GM23248 (cell line): ENCODE measurements around the gene COL27A1. TPM values are rescaled to one million over a fixed set of nuclear protein-coding genes. Genes with fewer than 3 reads are reported as not detected.

Source experiments
- DNase-seq: peaks from one replicate; pipeline ENCODE4 v3.0.0-alpha.2; 2015
- H2AFZ ChIP-seq: fragments of 200-600 bp; sonication (generic); 2 replicates; pipeline ENCODE4 v1.6.1; 2016; ENCODE audit warnings: antibody characterized with exemption
- H3F3A ChIP-seq: fragments of 200-600 bp; sonication (generic); 2 replicates; pipeline ENCODE4 v1.6.1; 2016; ENCODE audit warnings: mild to moderate bottlenecking, antibody characterized with exemption, mixed run types; ENCODE audit not compliant: insufficient read depth
- H3K27ac ChIP-seq: fragments of 200-600 bp; sonication (generic); 2 replicates; pipeline ENCODE4 v1.5.1; 2016; ENCODE audit warnings: mild to moderate bottlenecking
- H3K27me3 ChIP-seq: fragments of 200-600 bp; sonication (generic); replicated peaks from 2 replicates; pipeline ENCODE4 v1.6.1; 2016; ENCODE audit warnings: mild to moderate bottlenecking; ENCODE audit not compliant: insufficient read depth
- H3K36me3 ChIP-seq: fragments of 200-600 bp; sonication (generic); 2 replicates; pipeline ENCODE4 v1.6.1; 2016; ENCODE audit warnings: low read depth, mild to moderate bottlenecking
- H3K4me1 ChIP-seq: fragments of 200-600 bp; sonication (generic); 2 replicates; pipeline ENCODE4 v1.6.1; 2016; ENCODE audit warnings: mild to moderate bottlenecking; ENCODE audit not compliant: insufficient read depth
- H3K4me2 ChIP-seq: fragments of 200-600 bp; sonication (generic); one replicate; pipeline ENCODE4 v1.6.1; 2016; ENCODE audit warnings: mild to moderate bottlenecking; ENCODE audit not compliant: unreplicated experiment
- H3K4me3 ChIP-seq: fragments of 200-600 bp; sonication (generic); 2 replicates; pipeline ENCODE4 v1.5.1; 2016; ENCODE audit warnings: mild to moderate bottlenecking
- H3K79me2 ChIP-seq: fragments of 200-600 bp; sonication (generic); 2 replicates; pipeline ENCODE4 v1.6.1; 2016; ENCODE audit warnings: mild to moderate bottlenecking; ENCODE audit not compliant: insufficient read depth
- H3K9ac ChIP-seq: fragments of 200-600 bp; sonication (generic); 2 replicates; pipeline ENCODE4 v1.6.1; 2016; ENCODE audit warnings: mild to moderate bottlenecking
- H3K9me2 ChIP-seq: fragments of 200-600 bp; sonication (generic); 2 replicates; pipeline ENCODE4 v1.6.1; 2016; ENCODE audit warnings: mixed run types, mild to moderate bottlenecking, moderate library complexity; ENCODE audit not compliant: insufficient read depth
- H3K9me3 ChIP-seq: fragments of 200-600 bp; sonication (generic); one replicate; pipeline ENCODE4 v1.6.1; 2017; ENCODE audit warnings: low read depth
- H4K20me1 ChIP-seq: fragments of 200-600 bp; sonication (generic); 2 replicates; pipeline ENCODE4 v1.6.0; 2016; ENCODE audit not compliant: insufficient read depth
- EZH2 ChIP-seq: fragments of 200-600 bp; sonication (generic); IDR thresholded peaks from 2 replicates; pipeline ENCODE4 v1.6.1; 2018; ENCODE audit warnings: antibody characterized with exemption, mild to moderate bottlenecking; ENCODE audit not compliant: insufficient read depth, poor library complexity, severe bottlenecking
- EZH2phosphoT487 ChIP-seq: fragments of 200-600 bp; sonication (generic); IDR thresholded peaks from 2 replicates; pipeline ENCODE4 v1.6.1; 2018; ENCODE audit warnings: antibody characterized with exemption, moderate library complexity, mild to moderate bottlenecking, low read depth; ENCODE audit not compliant: insufficient read depth
- WGBS, 2 experiments: methylation state at CpG; one replicate each; pipeline ENCODE4 v1.1.6; 2015 to 2017; ENCODE audit warnings: low lambda C conversion rate in 2 of 2, low coverage in 1 of 2; ENCODE audit errors: missing lambda C conversion rate in 2 of 2; 5-methylcytosine and 5-hydroxymethylcytosine counted together
- in situ Hi-C: fragments of 300-500 bp; cut with MboI; formaldehyde crosslinking; loops from 2 replicates; pipeline ENCODE4 v1.15.0; 2020
- polyA plus RNA-seq: library from polyadenylated mRNA; unstranded; fragments of >200 nt; fragmentation: Nextera tagmentation; extraction: Ambion mirVana; gene quantifications from 2 replicates; pipeline ENCODE4 v1.2.1, GENCODE V29; 2016
- total RNA-seq: library from RNA; depleted of rRNA; stranded (reverse); fragments of >200 nt; shearing (Covaris generic); gene quantifications from 2 replicates; pipeline ENCODE4 v1.2.3, GENCODE V29; 2014

COL27A1 gene
- total and polyA plus RNA-seq, 2 experiments from 2014 or later = 1.6 to 2.3 TPM

GRCh38 chr9:114196117-114196516 lies 40.8 kb downstream of the COL27A1 start:
- 96 to 98% methylated on average over 8 of the region's 8 CpGs for WGBS, 2 experiments
- Histone ChIP-seq H3K79me2 (no peaks in the 10 kb centered on the region), H3K4me3 (no peak overlapping the region), H2AFZ (no peak overlapping the region), H3K27ac (no peak overlapping the region), H3K4me2 (no peak overlapping the region), H3K9me2 (no peaks in the 10 kb centered on the region), H3K4me1 (no peaks in the 10 kb centered on the region), H3K9ac (no peak overlapping the region), H3K9me3 (no peaks in the 10 kb centered on the region), H3K27me3 (no peaks in the 10 kb centered on the region), H3K36me3 (no peaks in the 10 kb centered on the region), H4K20me1 (no peaks in the 10 kb centered on the region), H3F3A (no peaks in the 10 kb centered on the region)
- in situ Hi-C loops = no loop called here
- DNase-seq = no peak
- TF ChIP-seq EZH2 (no peak), EZH2phosphoT487 (no peak)

- no peaks in the 10 kb centered on the region for H3K79me2 ChIP-seq
- no peak overlapping the region for H3K4me3 ChIP-seq
- no peak overlapping the region for H3K27ac ChIP-seq
- no peak overlapping the region for H3K4me2 ChIP-seq
- no peaks in the 10 kb centered on the region for H3F3A ChIP-seq
- DNase-seq = no peak
- H3K9me2 ChIP-seq = no peaks in the 10 kb centered on the region
- TF ChIP-seq EZH2 (no peak), EZH2phosphoT487 (no peak)
- in situ Hi-C loops = no loop called here
- no peaks in the 10 kb centered on the region for H4K20me1 ChIP-seq
- H3K9me3 ChIP-seq = no peaks in the 10 kb centered on the region
- no peak overlapping the region for H3K9ac ChIP-seq
- H3K36me3 ChIP-seq = no peaks in the 10 kb centered on the region
- no peaks in the 10 kb centered on the region for H3K27me3 ChIP-seq
- H2AFZ ChIP-seq = no peak overlapping the region
- 80 to 85% methylated on average over 8 of the region's 8 CpGs for WGBS, 2 experiments
- no peaks in the 10 kb centered on the region for H3K4me1 ChIP-seq
Measured at GRCh38 chr9:114196979-114197622, 41.8 kb downstream of the COL27A1 start.

- no peaks in the 10 kb centered on the region for H4K20me1 ChIP-seq
- DNase-seq = no peak
Measured at GRCh38 chr9:114198249-114199040, 43.1 kb downstream of the COL27A1 start.

GRCh38 chr9:114200721-114201300 lies 45.5 kb downstream of the COL27A1 start:
- no peaks in the 10 kb centered on the region for H3K36me3 ChIP-seq
- 94% methylated on average over 17 of the region's 17 CpGs for WGBS, 2 experiments
- H3K4me2 ChIP-seq = no peak overlapping the region
- no peak overlapping the region for H3K4me3 ChIP-seq
- no peaks in the 10 kb centered on the region for H3K79me2 ChIP-seq
- H4K20me1 ChIP-seq = no peaks in the 10 kb centered on the region
- in situ Hi-C loops = no loop called here
- H3K9ac ChIP-seq = no peak overlapping the region
- no peak overlapping the region for H3K27ac ChIP-seq
- no peaks in the 10 kb centered on the region for H3K27me3 ChIP-seq
- H3K9me2 ChIP-seq = no peaks in the 10 kb centered on the region
- H3F3A ChIP-seq = no peaks in the 10 kb centered on the region
- DNase-seq = no peak
- peaks cover 8% of the 10 kb centered on the region; the same call in 1 of the 2 replicates for H3K4me1 ChIP-seq
- no peaks in the 10 kb centered on the region for H3K9me3 ChIP-seq
- TF ChIP-seq EZH2phosphoT487 (no peak), EZH2 (no peak)
- no peak overlapping the region for H2AFZ ChIP-seq

More at GRCh38 chr9:114198249-114199040, 43.1 kb downstream of the COL27A1 start:
- H3K27me3 ChIP-seq = no peaks in the 10 kb centered on the region
- peaks cover 6% of the 10 kb centered on the region; the same call in 1 of the 2 replicates for H3K4me1 ChIP-seq
- H3K9ac ChIP-seq = no peak overlapping the region
- 89 to 90% methylated on average over 8 of the region's 8 CpGs for WGBS, 2 experiments
- H3K9me2 ChIP-seq = no peaks in the 10 kb centered on the region
- no peaks in the 10 kb centered on the region for H3F3A ChIP-seq
- H3K4me2 ChIP-seq = no peak overlapping the region
- no peak overlapping the region for H3K4me3 ChIP-seq
- H3K36me3 ChIP-seq = no peaks in the 10 kb centered on the region
- no peak overlapping the region for H2AFZ ChIP-seq
- H3K79me2 ChIP-seq = no peaks in the 10 kb centered on the region
- in situ Hi-C loops = no loop called here
- H3K27ac ChIP-seq = no peak overlapping the region
- H3K9me3 ChIP-seq = no peaks in the 10 kb centered on the region
- TF ChIP-seq EZH2 (no peak), EZH2phosphoT487 (no peak)
